ENCODE results near the gene ATP9B.

ATP9B gene

DNA sequence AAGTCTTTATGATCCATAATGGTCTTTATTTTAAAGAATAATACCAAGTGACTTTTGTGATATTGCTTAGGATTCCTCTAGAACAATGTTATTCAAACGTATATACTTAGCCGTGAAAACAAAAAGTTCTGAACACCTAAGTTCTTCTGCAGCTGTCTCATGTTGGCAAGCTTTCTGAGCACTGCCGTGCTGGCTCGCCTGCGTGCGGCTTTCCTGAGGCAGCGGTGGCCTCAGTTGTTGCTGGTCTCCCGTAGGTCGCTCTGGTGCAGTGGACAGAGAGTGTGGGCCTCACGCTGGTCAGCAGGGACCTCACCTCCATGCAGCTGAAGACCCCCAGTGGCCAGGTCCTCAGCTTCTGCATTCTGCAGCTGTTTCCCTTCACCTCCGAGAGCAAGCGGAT, 259.7 kb downstream of the ATP9B start:
- TF ChIP-seq FOXP2 (optimal IDR thresholded peaks at IDR 0.05; ENCODE audit: borderline replicate concordance, extremely low read depth, extremely low read length, insufficient read depth) (no peak), REST (IDR thresholded peaks at IDR 0.05; ENCODE audit: insufficient read depth in 1 of 2, low read depth in 2 of 2, low read length in 2 of 2) (no peak), SIN3A (IDR thresholded peaks at IDR 0.05; ENCODE audit: borderline replicate concordance, insufficient read depth, low read length) (no peak), TAF1 (IDR thresholded peaks at IDR 0.05; ENCODE audit: borderline replicate concordance, insufficient read depth, low read length) (no peak), POLR2AphosphoS5 (IDR thresholded peaks at IDR 0.05; ENCODE audit: low read depth, low read length) (no peak)

- TF ChIP-seq REST (IDR thresholded peaks at IDR 0.05; ENCODE audit: insufficient read depth in 1 of 2, low read depth in 2 of 2, low read length in 2 of 2) (no peak), TAF1 (IDR thresholded peaks at IDR 0.05; ENCODE audit: borderline replicate concordance, insufficient read depth, low read length) (no peak), POLR2AphosphoS5 (IDR thresholded peaks at IDR 0.05; ENCODE audit: low read depth, low read length) (no peak), FOXP2 (optimal IDR thresholded peaks at IDR 0.05; ENCODE audit: borderline replicate concordance, extremely low read depth, extremely low read length, insufficient read depth) (no peak)
Measured at GRCh38 chr18:79329786-79330185, 260.6 kb downstream of the ATP9B start.

DNA sequence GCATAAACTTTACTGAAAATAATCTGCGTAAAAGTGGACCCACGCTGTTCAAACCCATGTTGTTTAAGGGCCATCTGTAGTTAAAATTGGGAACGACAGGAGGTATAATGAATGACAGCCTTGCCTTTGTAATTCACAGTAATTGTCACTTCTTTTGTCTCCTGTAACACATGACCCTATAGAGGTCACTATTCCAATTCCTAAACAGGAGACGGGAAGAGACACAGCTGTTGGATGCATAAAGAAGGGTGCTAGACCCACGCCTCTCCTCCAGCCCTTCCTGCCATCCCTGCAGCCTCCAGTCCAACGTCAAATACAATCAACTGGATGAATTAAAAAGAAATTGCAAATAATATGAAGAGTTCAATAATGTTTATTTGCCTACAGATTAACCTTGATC, 263.5 kb downstream of the ATP9B start:
- no peak for TF ChIP-seq REST (IDR thresholded peaks at IDR 0.05; ENCODE audit: insufficient read depth in 1 of 2, low read depth in 2 of 2, low read length in 2 of 2)

DNA sequence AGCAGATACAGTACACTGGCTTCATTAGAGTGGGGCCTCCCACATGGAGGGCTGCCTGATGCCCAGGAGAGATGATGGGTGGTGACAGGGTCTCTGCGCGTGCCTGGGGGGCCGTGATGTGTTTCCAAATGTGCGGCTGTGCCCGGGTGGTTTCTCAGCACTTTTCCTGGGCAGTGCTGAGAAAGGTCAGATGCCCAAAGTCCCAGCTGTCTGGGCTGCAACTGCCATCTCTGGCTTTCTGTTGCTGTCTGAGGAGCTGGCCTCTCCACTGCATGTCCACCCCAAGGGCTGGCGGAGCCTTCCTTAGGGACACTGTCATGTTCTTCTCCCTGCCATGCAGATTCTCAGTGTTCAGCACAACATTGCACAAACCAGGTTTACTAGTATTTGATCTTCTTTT, 263.9 kb downstream of the ATP9B start:
- TF ChIP-seq TAF1 (IDR thresholded peaks at IDR 0.05; ENCODE audit: borderline replicate concordance, insufficient read depth, low read length) (no peak), POLR2AphosphoS5 (IDR thresholded peaks at IDR 0.05; ENCODE audit: low read depth, low read length) (no peak), SIN3A (IDR thresholded peaks at IDR 0.05; ENCODE audit: borderline replicate concordance, insufficient read depth, low read length) (no peak), FOXP2 (optimal IDR thresholded peaks at IDR 0.05; ENCODE audit: borderline replicate concordance, extremely low read depth, extremely low read length, insufficient read depth) (no peak), REST (IDR thresholded peaks at IDR 0.05; ENCODE audit: insufficient read depth in 1 of 2, low read depth in 2 of 2, low read length in 2 of 2) (no peak)

GRCh38 chr18:79334496-79335233, 265.5 kb downstream of the ATP9B start:
- TF ChIP-seq FOXP2 (optimal IDR thresholded peaks at IDR 0.05; ENCODE audit: borderline replicate concordance, extremely low read depth, extremely low read length, insufficient read depth) = no peak
- no peak for TF ChIP-seq POLR2AphosphoS5 (IDR thresholded peaks at IDR 0.05; ENCODE audit: low read depth, low read length)
- no peak for TF ChIP-seq SIN3A (IDR thresholded peaks at IDR 0.05; ENCODE audit: borderline replicate concordance, insufficient read depth, low read length)
- no peak for TF ChIP-seq REST (IDR thresholded peaks at IDR 0.05; ENCODE audit: insufficient read depth in 1 of 2, low read depth in 2 of 2, low read length in 2 of 2)
- TF ChIP-seq TAF1 (IDR thresholded peaks at IDR 0.05; ENCODE audit: borderline replicate concordance, insufficient read depth, low read length) = no peak
